Islet of Langerhans (tissue), 1 donor: ENCODE results near the gene PDLIM3.
A peak's percentile ranks its signal among the peaks of the same experiment; 100 is the strongest.
"Not testable (repeated sequence)": the region's sequence is repeated elsewhere in the genome, so short reads cannot be mapped to it uniquely, and the experiment has no call there.

Experiments used
- FAIRE-seq: peaks from one replicate; lab custom pipeline; 2011; peaks lifted over from hg19 to GRCh38; lab: Jason Lieb, UNC

PDLIM3 gene

DNA sequence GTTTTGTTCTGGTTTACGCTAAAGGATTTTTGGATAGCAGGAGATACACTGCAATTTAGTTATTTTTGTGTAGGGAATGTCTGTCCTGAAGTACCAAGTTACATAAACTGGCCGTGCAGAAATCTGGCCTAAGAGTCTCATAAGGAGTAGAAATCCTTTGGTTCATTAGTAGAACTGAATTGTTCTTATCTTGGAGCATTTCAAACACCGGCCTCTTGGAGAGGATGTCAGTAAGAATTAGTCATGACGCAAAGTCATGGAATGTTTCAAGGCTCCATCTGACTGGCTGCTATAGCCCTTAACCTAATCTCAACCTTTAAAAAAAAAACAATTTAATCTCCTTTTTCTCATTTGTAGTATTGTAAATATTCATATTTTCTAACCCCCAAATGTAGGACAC lies 15.2 kb downstream of the PDLIM3 start:
- no peak for FAIRE-seq

GRCh38 chr4:185518494-185518893 lies 16.8 kb downstream of the PDLIM3 start:
- FAIRE-seq, result no peak

- no peak for FAIRE-seq
Measured at GRCh38 chr4:185518069-185518468, 17.2 kb downstream of the PDLIM3 start.

GRCh38 chr4:185515248-185515647 lies 20.1 kb downstream of the PDLIM3 start:
- no peak for FAIRE-seq

GRCh38 chr4:185514182-185514697 lies 21.1 kb downstream of the PDLIM3 start:
- FAIRE-seq, result no peak

DNA sequence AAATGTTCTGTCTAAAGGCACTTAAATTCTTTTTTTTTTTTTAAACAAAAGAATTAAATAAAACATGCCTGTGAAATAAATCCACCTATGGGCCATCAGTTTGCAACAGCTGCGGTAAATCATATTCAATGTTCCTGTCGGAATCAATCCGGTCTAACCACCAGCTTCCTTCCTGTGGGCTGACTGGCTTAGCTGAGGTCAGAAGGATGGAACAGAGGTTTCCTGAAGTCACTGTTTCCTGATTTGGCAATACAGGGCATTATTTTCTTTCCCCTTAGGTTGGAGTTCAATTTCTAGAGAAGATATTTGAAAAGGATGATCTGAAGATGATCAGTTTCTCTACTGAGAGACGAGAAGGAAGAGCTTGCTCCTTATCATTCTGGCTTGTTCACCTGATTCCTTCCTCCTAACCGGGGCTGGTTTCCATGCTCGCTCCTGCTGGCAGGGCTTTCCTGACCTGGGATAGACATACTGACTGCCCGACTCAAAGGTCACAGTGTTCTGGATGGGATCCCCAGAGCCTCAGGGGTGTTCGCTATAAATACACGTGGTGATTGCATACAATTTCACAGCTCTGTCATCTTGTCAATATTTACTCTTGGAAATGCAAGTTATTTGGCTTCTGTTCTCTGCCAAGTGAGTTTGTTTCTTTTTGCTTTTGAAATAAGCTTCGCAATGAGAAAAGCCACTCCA lies 21.7 kb downstream of the PDLIM3 start:
- FAIRE-seq, result no peak

DNA sequence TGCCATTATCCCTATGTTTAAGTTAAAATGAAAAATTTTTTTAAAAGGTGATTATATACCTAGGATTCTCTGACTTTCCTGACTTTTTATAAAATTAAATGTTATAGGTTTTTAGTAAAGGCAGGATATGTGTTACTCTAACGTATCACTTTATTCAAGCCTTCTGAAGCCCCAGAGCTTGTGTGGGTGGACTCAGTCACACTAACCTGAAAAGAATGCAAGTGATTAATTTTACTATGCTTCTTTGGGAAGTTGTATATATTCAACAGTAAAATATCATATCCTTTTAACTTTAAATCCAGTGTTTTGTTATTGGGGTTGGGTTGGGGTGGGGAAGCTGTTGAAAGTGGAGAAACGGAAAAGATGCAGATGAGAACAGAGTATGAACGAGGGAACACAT lies 22.8 kb downstream of the PDLIM3 start:
- no peak for FAIRE-seq

DNA sequence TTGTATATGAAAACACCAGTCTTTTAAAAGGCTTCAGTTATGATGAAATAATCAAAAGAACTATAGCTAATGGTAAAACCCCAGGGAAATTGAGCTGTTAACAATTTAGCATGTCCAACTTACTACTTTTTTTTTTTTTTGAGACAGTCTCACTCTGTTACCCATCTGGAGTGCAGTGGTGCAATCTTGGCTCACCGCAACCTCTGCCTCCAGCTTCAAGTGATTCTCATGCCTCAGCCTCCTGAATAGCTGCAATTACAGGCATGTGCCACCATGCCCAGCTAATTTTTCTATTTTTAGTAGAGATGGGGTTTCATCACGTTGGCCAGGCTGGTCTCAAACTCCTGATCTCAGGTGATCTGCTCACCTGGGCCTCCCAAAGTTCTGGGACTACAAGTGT lies 24.1 kb downstream of the PDLIM3 start:
- FAIRE-seq, result not testable (repeated sequence)

GRCh38 chr4:185510806-185511205 lies 24.5 kb downstream of the PDLIM3 start:
- FAIRE-seq, result no peak

GRCh38 chr4:185508181-185508580 lies 27.1 kb downstream of the PDLIM3 start:
- no peak for FAIRE-seq

DNA sequence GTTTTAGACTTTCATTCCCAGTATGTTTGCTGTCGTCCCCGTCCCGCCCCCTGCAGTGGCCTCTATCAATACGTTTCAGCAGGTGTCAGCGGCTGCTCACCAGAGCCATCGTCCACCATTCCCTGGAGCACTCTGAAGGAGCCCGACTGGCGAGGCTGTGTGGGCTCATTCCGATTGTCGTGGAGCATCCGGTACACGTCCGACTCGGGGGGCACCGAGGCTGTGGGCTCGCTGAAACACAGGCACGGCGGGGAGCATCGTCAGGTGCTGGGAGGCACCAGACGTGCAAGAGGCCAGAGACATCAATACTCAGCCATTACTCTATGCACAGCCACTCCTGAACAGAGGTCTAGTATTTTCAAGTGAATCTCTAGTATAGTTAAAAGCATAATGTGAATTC lies 28.9 kb downstream of the PDLIM3 start:
- FAIRE-seq, result no peak

DNA sequence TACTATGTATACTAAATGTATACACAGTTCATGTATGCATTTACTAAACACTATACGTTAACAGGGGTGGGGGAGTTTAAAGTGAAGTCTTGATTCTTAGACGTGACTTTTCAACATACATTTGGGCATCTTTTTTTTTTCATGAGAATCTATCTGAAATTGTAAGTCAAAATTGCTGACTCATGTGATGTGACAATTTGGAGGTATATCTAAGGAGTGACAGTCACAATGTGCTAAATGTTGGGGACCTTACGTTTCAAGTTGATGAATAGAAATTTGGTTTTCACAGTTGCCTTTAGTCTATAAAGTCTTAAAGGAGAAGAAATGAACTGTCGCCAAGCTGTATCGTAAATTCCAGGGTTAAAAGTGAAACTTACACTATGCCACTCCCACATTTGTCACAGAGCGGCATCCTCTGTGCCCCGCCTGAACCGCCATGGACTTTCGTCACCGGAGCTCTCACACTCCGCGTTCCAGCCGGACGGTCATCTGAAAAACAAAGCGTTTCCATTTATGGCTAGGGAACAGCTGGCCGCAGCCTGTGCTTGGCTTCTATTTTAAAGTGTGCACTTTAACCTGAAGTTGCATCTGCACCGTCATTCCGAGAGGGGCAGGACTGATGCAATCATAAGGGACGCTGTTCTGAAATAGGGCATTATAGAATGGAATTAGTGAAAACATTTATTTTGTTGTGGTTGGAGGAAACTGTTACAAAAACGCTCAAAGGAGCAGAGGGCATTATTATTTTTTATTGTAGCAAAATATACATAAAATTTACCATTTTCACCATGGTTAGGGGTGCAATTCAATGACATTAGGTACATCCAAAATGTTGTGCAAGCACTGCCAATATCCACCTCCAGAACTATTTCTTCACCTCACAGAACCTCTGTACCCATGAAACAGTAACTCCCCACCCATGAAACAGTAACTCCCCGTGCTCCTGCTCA lies 30.9 kb downstream of the PDLIM3 start:
- no peak for FAIRE-seq

DNA sequence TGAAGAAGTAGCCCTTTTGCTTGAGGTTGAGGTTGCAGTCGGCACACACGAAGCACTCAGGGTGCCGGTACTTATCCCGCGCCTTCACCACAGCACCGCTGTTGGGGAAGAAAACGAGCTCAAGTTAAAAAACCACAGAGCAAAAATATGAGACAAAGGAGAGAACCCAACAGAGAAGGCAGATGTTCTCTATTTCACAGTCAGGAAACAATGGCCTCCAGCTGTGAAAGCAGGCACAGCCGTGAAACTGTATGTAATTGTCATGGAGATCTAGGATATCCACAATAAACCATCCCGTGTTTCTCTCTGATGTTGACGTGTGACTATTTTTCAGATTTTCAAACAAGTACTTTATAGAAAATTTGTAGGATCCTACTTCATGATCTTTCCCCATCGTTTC lies 32.9 kb downstream of the PDLIM3 start:
- FAIRE-seq, result no peak

DNA sequence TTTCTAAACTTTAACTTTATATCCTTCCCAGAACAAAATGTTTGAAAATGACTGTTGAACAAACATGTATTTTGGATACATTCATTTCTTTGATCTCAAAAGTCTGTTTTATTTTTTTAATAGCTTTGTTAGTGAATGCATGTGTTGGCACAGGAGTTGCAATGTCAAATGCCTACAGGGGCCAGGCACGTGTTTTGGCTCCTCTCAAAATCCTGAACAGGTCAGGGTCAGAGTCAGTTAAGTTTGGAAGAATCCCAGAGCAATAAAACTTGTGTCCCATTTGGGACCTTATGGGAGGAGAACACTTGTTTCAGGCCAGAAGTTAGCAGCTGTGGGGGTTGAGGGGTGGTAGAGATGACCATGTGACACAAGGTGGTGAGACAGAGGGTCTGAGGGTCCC lies 34.7 kb downstream of the PDLIM3 start:
- FAIRE-seq, result no peak

DNA sequence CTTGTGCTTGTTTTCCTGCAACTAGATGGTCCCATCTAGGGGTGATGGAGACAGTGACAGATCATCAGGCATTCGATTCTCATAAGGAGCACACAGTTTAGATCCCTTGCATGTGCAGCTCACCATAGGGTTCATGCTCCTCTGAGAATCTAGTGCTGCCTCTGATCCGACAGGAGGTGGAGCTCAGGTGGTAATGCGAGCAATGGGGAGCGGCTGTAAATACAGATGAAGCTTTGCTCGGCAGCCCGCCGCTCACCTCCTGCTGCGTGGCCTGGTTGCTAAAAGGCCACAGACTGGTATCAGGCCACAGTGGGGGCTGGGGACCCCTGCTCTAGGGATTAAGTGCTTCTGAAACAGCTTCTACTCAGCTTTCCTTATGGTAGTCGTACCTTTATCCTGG lies 35.3 kb downstream of the PDLIM3 start:
- FAIRE-seq, result no peak

DNA sequence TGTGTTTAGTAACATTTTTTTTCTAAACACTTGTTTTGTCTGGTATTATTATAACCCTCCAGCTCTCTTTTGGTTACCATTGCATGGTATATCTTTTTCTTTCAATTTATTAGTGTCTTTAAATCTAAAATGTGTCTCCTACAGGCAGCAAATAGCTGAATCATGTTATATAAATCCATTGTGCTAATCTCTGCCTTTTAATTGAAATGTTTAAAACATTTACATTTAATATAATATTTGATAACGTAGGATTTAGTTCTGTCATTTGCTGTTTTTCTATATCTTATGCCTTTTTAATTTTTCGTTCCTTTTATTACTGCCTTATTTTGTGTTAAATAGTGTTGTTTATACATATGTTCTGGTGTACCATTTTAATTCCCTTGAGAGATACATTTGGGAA lies 46.7 kb downstream of the PDLIM3 start:
- FAIRE-seq, result peak; percentile 92

DNA sequence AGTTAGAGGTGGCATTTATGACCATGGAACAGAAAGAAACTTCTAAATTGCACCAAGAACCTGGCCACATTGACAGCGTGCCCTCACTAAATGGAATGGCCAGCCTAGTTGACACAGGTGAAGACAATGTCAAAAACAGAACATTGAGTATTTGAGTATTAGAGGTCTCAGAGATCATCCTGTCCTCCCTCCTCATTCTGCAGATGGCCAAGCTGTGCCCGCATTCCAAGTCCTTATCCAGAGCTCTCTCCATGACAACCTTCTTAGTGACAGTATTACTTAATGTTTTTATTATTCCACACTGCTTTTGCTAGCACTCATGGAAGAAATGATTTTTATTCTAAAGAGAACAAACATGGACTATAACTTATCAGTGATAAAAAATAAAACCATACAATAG lies 53.9 kb downstream of the PDLIM3 start:
- no peak for FAIRE-seq

DNA sequence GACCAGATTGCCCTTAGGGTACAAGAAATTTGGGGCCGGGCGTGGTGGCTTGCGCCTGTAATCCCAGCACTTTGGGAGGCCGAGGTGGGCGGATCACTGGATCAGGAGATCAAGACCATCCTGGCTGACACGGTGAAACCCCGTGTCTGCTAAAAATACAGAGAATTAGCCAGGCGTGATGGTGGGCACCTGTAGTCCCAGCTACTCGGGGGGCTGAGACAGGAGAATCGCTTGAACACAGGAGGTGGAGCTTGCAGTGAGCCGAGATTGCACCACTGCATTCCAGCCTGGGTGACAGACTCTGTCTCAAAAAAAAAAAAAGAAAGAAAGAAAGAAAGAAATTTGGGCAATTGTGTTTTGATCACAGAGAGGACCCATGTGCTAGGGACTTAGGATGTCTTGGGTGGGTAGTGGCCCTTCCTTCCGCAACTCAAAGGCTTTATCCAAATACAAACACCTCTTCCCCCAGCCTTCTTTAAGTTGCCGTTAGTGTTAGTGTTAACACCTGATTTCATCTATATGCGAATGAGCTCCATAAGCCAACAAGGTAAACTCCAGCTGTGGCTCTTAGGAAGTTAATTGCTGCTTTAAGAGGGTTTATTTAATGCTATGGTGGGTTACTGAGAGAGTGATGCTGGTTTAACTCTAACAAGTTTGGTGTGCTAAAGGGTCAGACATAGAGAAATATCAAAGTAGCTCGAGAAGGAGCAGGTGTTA lies 55.1 kb downstream of the PDLIM3 start:
- FAIRE-seq, result no peak

DNA sequence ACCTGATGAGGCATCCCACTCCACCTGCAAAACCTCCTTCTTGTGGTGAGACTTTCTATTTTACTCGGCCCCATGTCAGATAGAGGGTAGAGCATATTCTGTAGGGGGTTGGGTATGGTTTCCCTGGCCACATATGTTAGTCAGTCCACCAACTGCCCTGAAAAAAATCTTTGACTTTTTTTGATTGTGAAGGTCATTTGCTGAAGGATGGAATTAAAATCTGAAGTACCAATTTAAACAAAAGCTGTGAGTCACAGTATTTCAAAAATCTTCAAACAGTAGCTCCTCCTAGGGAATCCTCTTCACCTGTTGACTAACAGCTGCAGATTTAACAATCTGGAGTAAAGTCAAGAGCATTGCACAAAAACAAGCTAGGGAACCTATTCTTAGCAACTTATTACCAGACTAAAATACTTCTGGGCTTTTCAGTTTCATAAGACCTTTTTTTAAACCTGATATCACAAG lies 55.8 kb downstream of the PDLIM3 start:
- FAIRE-seq, result no peak

DNA sequence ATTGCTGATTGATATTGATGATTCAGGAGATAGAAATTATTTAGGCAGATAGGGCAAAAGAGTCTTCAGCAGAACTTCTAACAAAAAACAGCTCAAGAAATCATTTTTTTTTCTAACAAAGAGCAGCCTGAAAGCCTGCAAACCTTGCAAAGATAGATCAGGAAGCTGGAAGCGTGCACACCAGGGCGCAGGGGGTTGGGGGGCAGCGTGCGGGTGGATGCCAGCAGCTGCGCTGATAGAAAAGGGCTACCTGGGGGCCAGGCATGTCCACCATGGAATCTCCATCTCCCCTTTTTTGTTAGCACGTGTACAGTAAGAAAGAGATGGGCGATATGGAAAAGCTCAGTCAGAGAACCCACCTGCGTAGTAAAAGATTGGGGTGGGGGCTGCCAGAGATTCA lies 62.1 kb downstream of the PDLIM3 start:
- FAIRE-seq, result no peak

DNA sequence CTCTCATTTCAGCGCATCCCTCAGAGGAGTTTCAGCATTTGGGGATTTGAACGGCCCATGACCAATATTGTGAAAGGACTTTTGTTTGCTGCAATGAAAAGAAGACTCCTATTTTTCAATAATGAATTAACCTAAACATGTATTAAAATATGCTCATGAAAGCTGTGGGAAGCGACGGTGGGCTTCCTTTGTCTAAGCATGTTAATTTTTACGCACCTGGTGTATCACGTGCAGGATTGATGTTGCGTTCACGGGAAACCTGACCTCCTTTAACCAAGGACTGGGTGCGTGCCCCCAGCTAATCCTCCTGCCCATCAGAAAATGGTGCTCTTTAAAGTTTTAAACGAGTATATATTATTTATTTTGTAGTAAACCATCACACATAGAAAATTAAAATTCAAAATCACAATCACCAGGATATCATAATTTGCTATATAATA lies 63.2 kb downstream of the PDLIM3 start:
- FAIRE-seq, result no peak

DNA sequence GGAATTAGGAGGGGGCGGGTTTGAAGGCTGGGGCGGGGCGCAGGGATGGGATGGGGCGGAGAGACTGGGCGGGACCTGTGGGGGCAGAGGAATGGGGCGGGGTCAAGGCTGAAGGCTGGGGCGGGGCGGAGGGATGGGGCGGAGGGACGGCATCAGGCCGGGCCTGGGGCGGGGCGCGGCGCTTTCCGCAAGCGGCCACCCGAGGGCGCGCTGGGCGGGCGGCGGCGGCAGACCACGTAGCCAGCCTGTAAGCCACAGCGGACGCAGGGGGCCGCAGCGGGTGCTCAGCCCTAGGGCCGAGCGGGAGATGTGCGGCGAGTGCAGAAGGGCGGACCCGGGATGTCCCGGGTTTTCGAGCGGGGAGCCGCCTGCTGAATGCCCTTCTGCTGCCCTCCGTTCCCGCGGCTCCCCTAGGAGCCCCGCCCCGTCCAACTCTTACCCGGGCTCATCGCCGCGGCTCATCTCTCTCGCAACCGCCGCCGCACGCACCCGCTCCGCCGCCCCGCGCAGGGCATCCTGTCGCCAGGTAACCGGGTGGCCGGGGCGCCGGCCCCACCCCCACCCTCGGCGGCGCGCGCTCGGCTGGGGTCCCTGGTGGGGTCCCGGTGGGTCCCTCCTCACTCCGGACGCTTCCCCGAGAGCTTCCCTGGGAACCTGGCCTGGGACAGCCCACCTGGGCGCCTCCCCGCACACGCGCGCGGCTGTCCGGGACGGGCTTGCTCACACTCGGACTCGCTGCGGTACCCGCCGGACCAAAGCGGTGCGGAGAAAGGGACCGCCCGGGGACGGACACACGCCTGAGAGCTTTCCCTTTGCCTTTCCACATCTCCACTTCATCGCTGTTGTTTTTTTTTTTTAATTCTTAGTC lies 63.8 kb downstream of the PDLIM3 start, which contains the start of gene CCDC110:
Gene CCDC110 (minus strand): TSS at position 499 of the 868 bp plus-strand sequence. CDS start 50 bp downstream, at position 449.
- no peak for FAIRE-seq
